Loucy (cell line): ENCODE results near the gene CNN2.

Experiments
- EZH2phosphoT487 ChIP-seq: fragments of 200-600 bp; IDR thresholded peaks from 2 replicates; pipeline ENCODE4 v1.6.1; 2018; ENCODE audit warnings: antibody characterized with exemption, mild to moderate bottlenecking, moderate library complexity, borderline replicate concordance
- TF ChIP-seq, protein P1 (sequence below): fragments of 200-600 bp; sonication (generic); conservative IDR thresholded peaks from 2 replicates; pipeline ENCODE4 v1.5.1; 2014; ENCODE audit warnings: mild to moderate bottlenecking, antibody characterized with exemption, low read length

DNA sequence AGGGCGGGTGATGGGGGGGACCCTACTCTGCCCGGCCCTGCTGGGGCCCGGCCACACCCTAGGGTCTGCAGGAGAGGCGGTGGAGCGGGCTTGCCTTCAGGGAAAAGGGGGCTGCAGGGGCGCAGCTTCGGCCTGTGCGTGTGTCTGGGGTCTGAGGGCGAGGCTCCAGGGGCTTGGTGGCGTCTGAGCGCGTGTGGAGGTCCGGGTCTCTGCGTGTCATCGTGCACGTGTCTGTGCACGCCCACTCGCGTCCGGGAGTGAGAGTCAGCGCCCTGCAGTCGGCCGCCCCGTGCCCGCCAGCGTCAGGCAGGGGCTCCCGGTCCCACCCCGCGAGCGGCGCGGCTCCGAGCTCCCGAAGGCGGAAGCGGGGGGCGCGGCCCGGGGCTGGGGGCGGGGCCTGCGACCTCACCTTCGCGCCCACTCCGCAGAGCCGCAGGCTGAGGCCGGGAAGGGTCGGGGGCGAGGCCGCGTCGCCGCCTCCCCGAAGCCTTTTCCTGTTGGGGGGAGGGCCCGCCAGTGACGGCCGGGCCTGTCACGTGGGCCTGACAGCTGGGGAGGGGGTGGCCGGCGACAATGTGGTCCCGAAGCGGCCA is 40.4 kb downstream of the CNN2 start, which contains the start of gene ARHGAP45:
- TF ChIP-seq, protein P1, sequence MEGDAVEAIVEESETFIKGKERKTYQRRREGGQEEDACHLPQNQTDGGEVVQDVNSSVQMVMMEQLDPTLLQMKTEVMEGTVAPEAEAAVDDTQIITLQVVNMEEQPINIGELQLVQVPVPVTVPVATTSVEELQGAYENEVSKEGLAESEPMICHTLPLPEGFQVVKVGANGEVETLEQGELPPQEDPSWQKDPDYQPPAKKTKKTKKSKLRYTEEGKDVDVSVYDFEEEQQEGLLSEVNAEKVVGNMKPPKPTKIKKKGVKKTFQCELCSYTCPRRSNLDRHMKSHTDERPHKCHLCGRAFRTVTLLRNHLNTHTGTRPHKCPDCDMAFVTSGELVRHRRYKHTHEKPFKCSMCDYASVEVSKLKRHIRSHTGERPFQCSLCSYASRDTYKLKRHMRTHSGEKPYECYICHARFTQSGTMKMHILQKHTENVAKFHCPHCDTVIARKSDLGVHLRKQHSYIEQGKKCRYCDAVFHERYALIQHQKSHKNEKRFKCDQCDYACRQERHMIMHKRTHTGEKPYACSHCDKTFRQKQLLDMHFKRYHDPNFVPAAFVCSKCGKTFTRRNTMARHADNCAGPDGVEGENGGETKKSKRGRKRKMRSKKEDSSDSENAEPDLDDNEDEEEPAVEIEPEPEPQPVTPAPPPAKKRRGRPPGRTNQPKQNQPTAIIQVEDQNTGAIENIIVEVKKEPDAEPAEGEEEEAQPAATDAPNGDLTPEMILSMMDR = no peak
- TF ChIP-seq EZH2phosphoT487 = no peak
